Endothelial cell of umbilical vein (primary cell): ENCODE data around the gene WIPF3.

Experiments
- EZH2 ChIP-seq: IDR thresholded peaks from 2 replicates; pipeline ENCODE4 v1.6.1; 2012; ENCODE audit warnings: borderline replicate concordance, low read depth, mild to moderate bottlenecking, moderate library complexity, low read length, inconsistent platforms; ENCODE audit not compliant: severe bottlenecking
- FOS ChIP-seq: IDR thresholded peaks from 2 replicates; pipeline ENCODE4 v1.6.1; 2011; ENCODE audit warnings: mild to moderate bottlenecking, low read length, moderate library complexity, borderline replicate concordance; ENCODE audit not compliant: insufficient read depth
- JUN ChIP-seq: IDR thresholded peaks from 2 replicates; pipeline ENCODE4 v1.6.1; 2011; ENCODE audit warnings: borderline replicate concordance, low read depth; ENCODE audit not compliant: insufficient read length, insufficient read depth
- MYC ChIP-seq: IDR thresholded peaks from one replicate; pipeline ENCODE4 v1.6.1; 2011; ENCODE audit warnings: mild to moderate bottlenecking, low read depth, low read length
- POLR2A ChIP-seq: IDR thresholded peaks from 2 replicates; pipeline ENCODE4 v1.6.1; 2012; ENCODE audit warnings: low read depth, mild to moderate bottlenecking, control low read depth, low read length
- POLR2AphosphoS5 ChIP-seq: IDR thresholded peaks from 2 replicates; pipeline ENCODE4 v1.6.1; 2012; ENCODE audit warnings: low read depth, mild to moderate bottlenecking, control low read depth, low read length, moderate library complexity; ENCODE audit not compliant: insufficient read depth
- TF ChIP-seq, protein P1 (sequence below), 2 donors: IDR thresholded peaks; 1 replicate in 1 of 2; 2 replicates in 1 of 2; pipeline ENCODE4 v1.5.1; 2011; ENCODE audit warnings: low read length in 2 of 2, mild to moderate bottlenecking in 2 of 2, moderate library complexity in 2 of 2, control low read depth in 1 of 2, inconsistent platforms in 1 of 2, low read depth in 1 of 2; ENCODE audit not compliant: insufficient read depth in 1 of 2; ENCODE audit errors: extremely low read depth in 1 of 2
- TF ChIP-seq, protein P2 (sequence below): IDR thresholded peaks from 2 replicates; pipeline ENCODE4 v1.6.1; 2011; ENCODE audit not compliant: insufficient read depth, insufficient read length

DNA sequence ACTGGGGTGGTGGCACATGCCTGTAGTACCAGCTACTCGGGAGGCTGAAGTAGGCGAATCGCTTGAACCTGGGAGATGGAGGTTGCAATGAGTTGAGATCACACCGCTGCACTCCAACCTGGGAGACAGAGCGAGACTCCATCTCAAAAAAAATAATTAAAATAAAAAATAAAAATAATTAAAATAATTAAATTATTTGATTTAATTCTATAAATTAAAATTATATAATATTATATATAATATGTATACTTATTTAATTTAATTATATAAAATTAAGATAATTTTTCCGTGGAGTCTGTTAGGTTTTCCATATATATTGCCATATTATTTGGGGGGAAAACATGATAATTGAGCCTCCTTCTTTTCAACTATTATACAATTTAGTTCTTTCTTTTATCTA, 12.0 kb downstream of the WIPF3 start:
- TF ChIP-seq POLR2A, result no peak
- TF ChIP-seq, protein P1, sequence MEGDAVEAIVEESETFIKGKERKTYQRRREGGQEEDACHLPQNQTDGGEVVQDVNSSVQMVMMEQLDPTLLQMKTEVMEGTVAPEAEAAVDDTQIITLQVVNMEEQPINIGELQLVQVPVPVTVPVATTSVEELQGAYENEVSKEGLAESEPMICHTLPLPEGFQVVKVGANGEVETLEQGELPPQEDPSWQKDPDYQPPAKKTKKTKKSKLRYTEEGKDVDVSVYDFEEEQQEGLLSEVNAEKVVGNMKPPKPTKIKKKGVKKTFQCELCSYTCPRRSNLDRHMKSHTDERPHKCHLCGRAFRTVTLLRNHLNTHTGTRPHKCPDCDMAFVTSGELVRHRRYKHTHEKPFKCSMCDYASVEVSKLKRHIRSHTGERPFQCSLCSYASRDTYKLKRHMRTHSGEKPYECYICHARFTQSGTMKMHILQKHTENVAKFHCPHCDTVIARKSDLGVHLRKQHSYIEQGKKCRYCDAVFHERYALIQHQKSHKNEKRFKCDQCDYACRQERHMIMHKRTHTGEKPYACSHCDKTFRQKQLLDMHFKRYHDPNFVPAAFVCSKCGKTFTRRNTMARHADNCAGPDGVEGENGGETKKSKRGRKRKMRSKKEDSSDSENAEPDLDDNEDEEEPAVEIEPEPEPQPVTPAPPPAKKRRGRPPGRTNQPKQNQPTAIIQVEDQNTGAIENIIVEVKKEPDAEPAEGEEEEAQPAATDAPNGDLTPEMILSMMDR (IDR thresholded peaks at IDR 0.05; ENCODE audit: extremely low read depth in 1 of 2, insufficient read depth in 1 of 2, low read depth in 1 of 2, low read length in 2 of 2), result no peak
- no peak for TF ChIP-seq POLR2AphosphoS5
- TF ChIP-seq EZH2, result no peak
- TF ChIP-seq, protein P2, sequence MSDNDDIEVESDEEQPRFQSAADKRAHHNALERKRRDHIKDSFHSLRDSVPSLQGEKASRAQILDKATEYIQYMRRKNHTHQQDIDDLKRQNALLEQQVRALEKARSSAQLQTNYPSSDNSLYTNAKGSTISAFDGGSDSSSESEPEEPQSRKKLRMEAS, result no peak
- TF ChIP-seq FOS, result no peak
- TF ChIP-seq MYC, result no peak
- no peak for TF ChIP-seq JUN
